ENCODE measurements around the gene GFRA1.

GFRA1 gene

DNA sequence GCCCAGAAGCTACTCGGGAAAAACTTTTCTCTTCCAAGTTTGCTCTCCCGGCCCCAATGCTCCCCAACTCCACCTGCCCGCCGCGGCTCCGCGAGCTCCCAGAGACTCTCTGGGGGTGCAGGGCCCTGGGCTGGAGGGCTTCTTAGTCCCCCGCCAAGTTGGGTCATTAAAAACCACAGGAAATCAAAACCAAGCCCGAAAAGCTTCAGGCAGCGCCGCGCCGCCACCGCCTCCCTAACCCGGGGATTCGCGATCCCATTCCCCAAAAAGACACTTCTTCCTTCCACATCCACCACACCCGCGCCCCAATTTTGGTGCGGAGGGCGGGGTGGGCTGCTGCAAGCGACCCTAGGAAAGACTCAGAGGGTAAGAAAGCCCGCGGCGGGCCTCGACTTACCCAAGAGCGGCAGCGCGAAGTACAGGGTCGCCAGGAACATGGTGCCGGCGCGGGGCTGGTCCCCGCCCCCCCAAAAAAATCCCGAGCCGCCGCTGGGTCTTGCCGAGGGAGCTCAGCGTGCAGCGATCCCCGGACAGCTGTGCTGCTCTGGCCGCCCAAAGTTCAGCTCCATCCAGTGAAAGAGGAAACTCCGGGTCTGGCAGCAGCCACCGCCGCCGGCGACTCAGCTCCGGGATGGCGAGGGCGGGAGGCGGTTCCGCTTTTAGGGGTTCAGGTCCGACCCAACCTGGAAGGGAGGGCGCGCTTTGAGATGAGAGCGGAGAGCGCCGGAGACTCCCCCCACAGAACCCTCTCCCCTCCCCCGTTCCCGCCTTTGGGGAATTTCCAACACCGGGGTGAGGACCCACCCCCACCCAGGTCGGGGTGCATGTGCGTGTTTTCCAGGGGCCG, 1.2 kb downstream of the GFRA1 start:
- H3K4me3 ChIP-seq = peak overlapping the region; percentile 65
- H4K20me1 ChIP-seq = no peaks in the 10 kb centered on the region
- no peak overlapping the region for H3K27ac ChIP-seq
- no peaks in the 10 kb centered on the region for H3K36me3 ChIP-seq
- no peak overlapping the region for H3K9ac ChIP-seq
- TF ChIP-seq Cebpa-rat (IDR thresholded peaks at IDR 0.05) = no peak
- H3K9me3 ChIP-seq = peaks cover 45% of the 10 kb centered on the region
- peaks cover 72% of the 10 kb centered on the region for H3K27me3 ChIP-seq
- H3K4me1 ChIP-seq = peaks cover 23% of the 10 kb centered on the region; the same call in 1 of the 2 replicates
- H3K4me2 ChIP-seq = peak overlapping the region; percentile 82

DNA sequence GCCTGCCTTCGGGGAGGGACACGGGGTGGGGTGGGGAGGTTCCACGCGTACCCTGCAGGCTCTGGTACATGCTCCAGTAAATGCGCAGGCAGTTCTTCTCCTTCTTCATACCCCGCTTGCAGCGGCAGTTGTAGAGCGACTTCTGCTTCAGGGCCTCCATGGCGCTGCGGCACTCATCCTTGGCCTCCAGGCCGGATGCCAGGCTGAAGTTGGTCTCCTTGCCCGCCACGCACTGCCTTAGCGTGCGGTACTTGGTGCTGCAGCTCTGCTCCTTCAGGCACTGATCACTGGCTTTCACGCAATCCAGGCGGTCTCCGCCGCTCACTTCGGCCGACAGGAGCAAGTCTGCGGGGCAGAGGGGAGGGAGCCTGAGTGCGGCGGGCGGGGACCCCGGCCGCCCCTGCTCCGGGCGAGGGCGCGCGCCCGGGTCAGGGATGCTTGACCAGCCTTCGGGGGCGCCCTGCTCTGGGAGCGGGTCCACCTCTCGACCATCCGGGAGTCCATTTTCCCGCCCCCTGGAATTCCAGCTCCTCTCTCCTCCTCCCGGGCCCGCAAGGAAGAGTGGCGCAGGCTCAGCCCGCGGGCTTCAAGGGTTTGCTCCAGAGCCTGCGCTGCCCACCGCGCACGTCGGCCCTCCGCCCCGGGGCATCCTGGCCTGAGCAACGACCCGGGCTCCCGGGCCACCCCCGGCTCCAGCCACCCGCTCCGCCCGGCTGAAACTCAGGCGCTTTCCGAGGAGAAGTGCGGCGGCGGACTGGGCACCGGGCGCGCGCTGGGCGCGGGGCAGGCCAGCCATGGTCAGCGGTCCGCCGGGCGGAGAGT, 2.0 kb downstream of the GFRA1 start:
- H3K4me3 ChIP-seq = peak overlapping the region; percentile 65
- no peak overlapping the region for H3K9ac ChIP-seq
- no peaks in the 10 kb centered on the region for H3K36me3 ChIP-seq
- H3K27ac ChIP-seq = no peak overlapping the region
- peak overlapping the region; percentile 82; the same call in 1 of the 2 replicates for H3K4me2 ChIP-seq
- no peaks in the 10 kb centered on the region for H4K20me1 ChIP-seq
- peaks cover 45% of the 10 kb centered on the region for H3K9me3 ChIP-seq
- peaks cover 23% of the 10 kb centered on the region; the same call in 1 of the 2 replicates for H3K4me1 ChIP-seq
- no peak for TF ChIP-seq Cebpa-rat (IDR thresholded peaks at IDR 0.05)
- peaks cover 70% of the 10 kb centered on the region for H3K27me3 ChIP-seq

DNA sequence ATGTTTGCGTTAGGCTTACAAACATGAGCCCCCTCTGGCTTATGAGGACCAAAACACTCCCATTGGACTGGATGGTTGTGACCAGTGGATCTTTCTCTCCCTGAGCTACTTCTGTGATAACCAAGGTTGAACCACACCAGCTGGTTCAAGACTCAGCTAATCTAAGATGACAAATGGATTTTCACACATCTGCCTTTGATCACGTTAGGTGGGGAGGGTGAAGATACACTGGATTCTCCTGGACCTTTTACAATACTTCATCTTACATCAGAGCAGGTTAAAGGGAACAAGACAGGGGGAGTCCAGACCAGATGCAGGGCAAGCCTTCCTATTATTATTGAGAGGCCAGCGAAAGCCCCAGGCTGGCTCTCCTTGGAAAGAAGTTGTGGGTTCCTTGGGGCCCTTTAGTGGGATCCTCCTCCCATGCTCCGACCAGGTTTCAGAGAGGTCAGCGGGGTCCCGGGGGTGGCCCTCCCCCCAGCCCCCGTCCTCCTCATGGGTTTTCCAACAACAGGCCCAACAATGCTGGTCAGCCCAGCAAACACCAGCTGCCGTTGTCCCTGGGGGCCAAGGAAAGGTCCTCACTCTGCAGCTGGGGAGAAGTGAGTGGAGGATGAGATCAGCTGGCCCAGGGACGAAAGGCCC, 2.8 kb downstream of the GFRA1 start:
- Histone ChIP-seq H3K27me3 (peaks cover 64% of the 10 kb centered on the region), H3K4me3 (no peak overlapping the region), H3K4me2 (no peak overlapping the region), H3K9ac (no peak overlapping the region), H3K36me3 (no peaks in the 10 kb centered on the region), H3K4me1 (peaks cover 31% of the 10 kb centered on the region), H3K27ac (no peak overlapping the region), H4K20me1 (no peaks in the 10 kb centered on the region), H3K9me3 (peaks cover 45% of the 10 kb centered on the region)
- no peak for TF ChIP-seq Cebpa-rat (IDR thresholded peaks at IDR 0.05)

DNA sequence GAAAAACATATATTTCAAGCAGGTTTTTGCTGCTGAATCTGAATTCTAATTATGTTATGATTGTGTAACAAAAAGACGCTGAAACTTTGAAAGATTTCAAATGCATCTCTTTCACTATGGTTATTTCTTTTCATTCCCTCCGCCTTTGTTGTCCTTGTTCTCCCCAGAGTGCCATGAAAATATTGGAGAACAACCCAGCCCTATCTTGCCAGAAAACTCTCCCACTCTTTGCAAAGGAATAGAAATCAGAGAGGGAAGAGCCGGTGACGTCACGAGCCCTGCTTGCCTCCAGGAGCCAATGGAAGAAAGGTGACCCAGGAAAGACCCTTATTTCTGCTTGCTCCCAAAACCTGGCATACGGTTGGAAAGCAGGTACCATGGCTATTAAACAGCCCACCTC, 3.4 kb downstream of the GFRA1 start:
- H3K9ac ChIP-seq = no peak overlapping the region
- H3K9me3 ChIP-seq = peaks cover 44% of the 10 kb centered on the region
- no peak overlapping the region for H3K4me3 ChIP-seq
- H3K4me1 ChIP-seq = peaks cover 37% of the 10 kb centered on the region
- H3K36me3 ChIP-seq = no peaks in the 10 kb centered on the region
- no peak overlapping the region for H3K27ac ChIP-seq
- H4K20me1 ChIP-seq = no peaks in the 10 kb centered on the region
- no peak overlapping the region for H3K4me2 ChIP-seq
- no peak for TF ChIP-seq Cebpa-rat (IDR thresholded peaks at IDR 0.05)
- H3K27me3 ChIP-seq = peaks cover 64% of the 10 kb centered on the region

DNA sequence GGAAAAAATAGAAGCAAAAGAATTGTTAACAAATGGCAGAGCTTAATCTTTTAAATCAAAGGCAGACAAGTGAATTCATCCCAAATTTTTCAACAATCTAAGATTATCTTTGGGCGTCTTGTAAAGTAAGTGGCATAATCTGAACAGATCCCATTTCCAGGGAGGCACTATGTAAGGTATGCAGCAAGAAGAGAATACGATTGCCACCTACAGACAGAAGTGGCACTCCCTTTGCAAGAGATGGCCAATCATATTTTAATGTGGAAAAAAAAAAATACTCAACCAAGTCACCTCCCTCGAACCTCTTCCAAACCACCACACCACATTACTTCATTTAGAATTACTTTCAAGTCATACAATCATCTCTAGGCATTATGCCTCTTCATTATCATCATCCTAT, 4.0 kb downstream of the GFRA1 start:
- no peak overlapping the region for H3K27ac ChIP-seq
- H3K4me1 ChIP-seq = peaks cover 44% of the 10 kb centered on the region
- no peaks in the 10 kb centered on the region for H4K20me1 ChIP-seq
- no peaks in the 10 kb centered on the region for H3K36me3 ChIP-seq
- H3K9me3 ChIP-seq = peaks cover 38% of the 10 kb centered on the region
- H3K27me3 ChIP-seq = peaks cover 58% of the 10 kb centered on the region
- TF ChIP-seq Cebpa-rat (IDR thresholded peaks at IDR 0.05) = no peak
- H3K9ac ChIP-seq = no peak overlapping the region
- H3K4me2 ChIP-seq = no peak overlapping the region
- H3K4me3 ChIP-seq = no peak overlapping the region

DNA sequence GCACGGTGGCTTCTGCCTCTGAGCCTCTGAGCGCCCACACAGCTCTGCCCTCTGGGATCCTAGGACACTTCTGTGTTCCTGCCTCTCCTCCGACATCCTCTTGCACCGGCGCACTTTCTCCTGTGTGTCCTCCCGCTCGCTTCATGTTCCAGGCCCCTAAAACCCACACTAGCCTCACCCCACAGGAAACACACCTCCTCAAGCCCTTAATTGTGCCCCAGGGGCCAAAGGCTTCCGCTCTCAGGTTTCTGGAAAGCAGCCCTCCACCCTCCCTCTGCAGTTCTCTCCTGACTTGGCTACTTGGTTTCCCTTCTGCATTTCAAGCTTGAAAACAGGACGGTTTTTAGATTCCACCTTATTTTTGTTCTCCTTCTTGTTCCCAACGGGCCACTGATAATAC, 7.3 kb downstream of the GFRA1 start:
- Histone ChIP-seq H3K9me3 (peaks cover 5% of the 10 kb centered on the region), H4K20me1 (no peaks in the 10 kb centered on the region), H3K36me3 (no peaks in the 10 kb centered on the region), H3K9ac (no peak overlapping the region), H3K27me3 (peaks cover 26% of the 10 kb centered on the region), H3K4me2 (peak overlapping the region; percentile 73), H3K4me3 (no peak overlapping the region), H3K4me1 (peaks cover 28% of the 10 kb centered on the region), H3K27ac (no peak overlapping the region)
- TF ChIP-seq Cebpa-rat (IDR thresholded peaks at IDR 0.05) = no peak

DNA sequence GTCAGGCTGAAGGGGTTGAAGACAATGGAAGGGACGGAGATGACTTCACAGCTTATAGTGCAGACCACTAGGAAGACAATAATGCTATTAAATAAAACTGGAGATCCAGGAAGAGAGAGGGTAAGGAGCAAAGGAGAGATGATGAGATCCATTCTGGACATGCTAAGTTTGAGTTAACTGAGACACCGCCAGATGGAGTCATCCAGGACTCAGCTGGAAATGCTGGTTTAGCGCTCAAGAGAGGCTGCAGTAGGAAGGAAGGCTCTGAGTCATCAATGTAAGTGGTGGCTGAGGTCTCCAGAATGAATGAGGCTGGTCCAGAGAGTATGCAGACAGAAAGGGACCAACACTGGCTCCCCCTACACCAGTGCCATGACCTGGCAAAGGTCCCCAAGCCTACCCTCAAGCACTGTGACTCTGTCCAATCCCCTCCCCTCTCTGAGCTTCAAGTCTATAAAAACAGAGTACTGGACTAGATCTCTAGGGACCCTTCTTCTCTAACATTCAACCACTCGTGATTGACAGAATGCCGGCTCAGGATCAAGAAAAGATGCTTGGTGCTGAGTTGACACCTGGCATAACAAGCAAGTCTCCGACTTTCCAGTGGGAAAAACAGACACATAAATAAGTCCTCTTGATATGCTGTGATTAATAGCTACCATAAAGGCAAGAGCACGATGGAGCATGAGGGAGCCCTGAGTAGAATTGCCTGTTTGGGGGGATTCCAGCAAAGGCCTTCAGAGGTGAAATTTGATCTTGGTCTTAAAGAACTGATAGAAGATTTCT, 8.9 kb downstream of the GFRA1 start:
- no peaks in the 10 kb centered on the region for H3K36me3 ChIP-seq
- H3K9me3 ChIP-seq = no peaks in the 10 kb centered on the region
- no peak for TF ChIP-seq Cebpa-rat (IDR thresholded peaks at IDR 0.05)
- peak overlapping the region; percentile 8; the same call in 1 of the 2 replicates for H3K4me2 ChIP-seq
- peaks cover 38% of the 10 kb centered on the region for H3K4me1 ChIP-seq
- no peaks in the 10 kb centered on the region for H4K20me1 ChIP-seq
- peaks cover 9% of the 10 kb centered on the region for H3K27me3 ChIP-seq
- no peak overlapping the region for H3K4me3 ChIP-seq
- no peak overlapping the region for H3K27ac ChIP-seq
- H3K9ac ChIP-seq = no peak overlapping the region

DNA sequence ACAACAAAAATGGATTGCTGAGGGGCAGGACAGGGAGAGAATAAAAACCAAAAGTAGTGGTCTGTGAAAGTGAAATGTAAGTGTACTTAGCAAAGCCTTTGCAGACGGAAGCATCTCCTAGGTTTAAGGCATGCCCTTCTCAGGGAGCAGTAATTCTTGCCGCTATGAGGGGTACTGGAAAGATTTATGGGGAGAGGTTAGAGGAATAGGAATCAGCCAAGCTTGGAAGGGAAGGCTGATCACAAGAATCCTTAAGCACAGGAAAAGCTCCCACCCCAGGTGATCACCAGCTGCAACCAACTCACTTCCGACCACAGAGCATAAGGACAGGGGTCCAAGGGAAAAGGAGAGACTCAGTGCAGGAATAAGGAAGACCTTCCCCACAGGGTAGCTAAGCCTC, 10.3 kb downstream of the GFRA1 start:
- Histone ChIP-seq H3K4me3 (no peak overlapping the region), H4K20me1 (no peaks in the 10 kb centered on the region), H3K4me1 (peaks cover 38% of the 10 kb centered on the region), H3K9me3 (no peaks in the 10 kb centered on the region), H3K4me2 (no peak overlapping the region), H3K27me3 (peaks cover 9% of the 10 kb centered on the region), H3K36me3 (no peaks in the 10 kb centered on the region), H3K9ac (no peak overlapping the region), H3K27ac (no peak overlapping the region)
- no peak for TF ChIP-seq Cebpa-rat (IDR thresholded peaks at IDR 0.05)

DNA sequence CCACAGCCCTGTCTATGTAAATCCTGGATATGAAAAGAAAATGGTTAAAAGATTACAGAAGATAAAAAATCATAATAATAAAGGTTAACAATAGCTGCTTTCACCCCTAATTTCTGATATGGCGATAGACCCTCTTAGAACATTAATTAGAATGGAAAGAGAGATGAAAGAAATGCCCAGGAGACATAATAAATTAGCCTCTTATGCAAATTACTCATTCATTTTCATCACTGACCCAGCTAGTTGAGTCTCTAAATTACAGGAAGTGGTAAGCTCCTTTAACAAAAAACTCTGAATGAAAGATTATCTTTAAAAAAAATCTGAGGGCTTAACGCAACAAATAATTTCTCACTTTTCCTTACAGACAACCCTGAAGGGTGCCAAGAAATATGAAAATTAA, 12.4 kb downstream of the GFRA1 start:
- no peaks in the 10 kb centered on the region for H3K9me3 ChIP-seq
- no peaks in the 10 kb centered on the region for H4K20me1 ChIP-seq
- H3K4me2 ChIP-seq = no peak overlapping the region
- H3K4me3 ChIP-seq = no peak overlapping the region
- peaks cover 45% of the 10 kb centered on the region for H3K4me1 ChIP-seq
- no peaks in the 10 kb centered on the region for H3K36me3 ChIP-seq
- no peak overlapping the region for H3K27ac ChIP-seq
- TF ChIP-seq Cebpa-rat (IDR thresholded peaks at IDR 0.05) = no peak
- peaks cover 9% of the 10 kb centered on the region for H3K27me3 ChIP-seq
- no peak overlapping the region for H3K9ac ChIP-seq
